ENCODE data around the gene SNN.

The SNN gene

DNA sequence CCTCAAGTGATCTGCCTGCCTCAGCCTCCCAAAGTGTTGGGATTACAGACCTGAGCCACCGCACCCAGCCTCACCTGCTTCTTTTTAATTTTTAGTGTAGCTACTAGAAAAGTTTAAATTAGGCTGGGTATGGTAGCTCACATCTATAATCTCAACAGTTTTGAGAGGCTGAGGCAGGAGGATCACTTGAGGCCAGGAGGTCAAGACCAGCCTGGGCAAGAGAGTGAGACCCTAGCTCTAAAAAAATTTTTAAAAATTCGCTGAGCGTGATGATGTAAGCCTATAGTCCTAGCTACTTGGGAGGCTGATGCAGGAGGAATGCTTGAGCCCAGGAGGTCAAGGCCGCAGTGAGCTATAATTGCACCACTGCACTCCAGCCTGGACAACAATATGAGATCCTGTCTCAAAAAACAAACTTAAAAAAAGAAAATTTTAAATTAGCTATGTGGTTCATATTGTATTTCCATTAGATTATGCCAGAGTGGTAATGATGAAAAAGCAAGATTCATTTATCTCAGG, 39.5 kb downstream of the SNN start:
- H3K18ac ChIP-seq (ENCODE audit: low read length) = no peak overlapping the region
- no CpG with 5 or more reads among the region's 4 CpGs for WGBS (ENCODE audit: extremely low coverage, insufficient coverage, insufficient read length)
- H3K27me3 ChIP-seq (ENCODE audit: insufficient read depth, low read length) = no peaks in the 10 kb centered on the region

DNA sequence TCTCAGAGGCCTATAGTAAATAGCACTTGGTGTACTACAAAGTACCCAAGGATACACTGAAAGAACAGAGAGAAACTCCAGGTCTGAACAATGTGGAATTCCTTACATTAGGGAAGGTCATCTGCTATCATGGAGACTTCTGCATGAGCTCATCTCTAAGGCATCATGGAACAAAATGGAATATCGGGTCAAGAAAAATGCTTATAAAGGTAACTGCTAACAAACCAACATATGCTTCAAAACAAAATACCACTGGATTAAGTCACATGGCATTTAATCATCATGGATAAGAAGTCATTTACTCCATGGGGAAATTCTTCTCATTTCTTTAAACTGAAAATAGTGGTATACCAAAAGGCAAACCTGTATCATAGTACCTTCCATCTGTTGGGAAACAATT, 40.2 kb downstream of the SNN start:
- no peak overlapping the region for H3K14ac ChIP-seq (ENCODE audit: low read length)
- H2BK120ac ChIP-seq (ENCODE audit: insufficient read depth, low read length, poor library complexity) = no peak overlapping the region
- H3K27ac ChIP-seq (ENCODE audit: low read depth, low read length) = no peak overlapping the region
- no peak overlapping the region for H2BK5ac ChIP-seq (ENCODE audit: low read depth, low read length, poor library complexity)
- no peaks in the 10 kb centered on the region for H3K79me1 ChIP-seq (ENCODE audit: low read length)
- no peak overlapping the region for H3K4ac ChIP-seq (ENCODE audit: low read depth, low read length)
- H3K18ac ChIP-seq (ENCODE audit: low read length) = no peak overlapping the region
- no peak overlapping the region for H2BK12ac ChIP-seq (ENCODE audit: low read length)
- H4K12ac ChIP-seq (ENCODE audit: low read depth, low read length) = no peak overlapping the region
- H3K9me3 ChIP-seq (ENCODE audit: insufficient read depth, low read depth, low read length) = no peaks in the 10 kb centered on the region
- no peaks in the 10 kb centered on the region for H3K4me1 ChIP-seq (ENCODE audit: control insufficient read depth in 1 of 2, insufficient read depth in 2 of 2, low read length in 2 of 2)
- H3K36me3 ChIP-seq (ENCODE audit: control insufficient read depth in 1 of 2, insufficient read depth in 2 of 2, low read length in 2 of 2) = peaks cover 7 to 14% of the 10 kb centered on the region in 2 experiments
- H3K9ac ChIP-seq (ENCODE audit: low read length) = no peak overlapping the region
- no peak overlapping the region for H2AFZ ChIP-seq (ENCODE audit: insufficient read depth, low read length, poor library complexity)
- H4K8ac ChIP-seq (ENCODE audit: low read depth, low read length) = no peak overlapping the region
- no peak overlapping the region for H3K4me3 ChIP-seq (ENCODE audit: low read depth, low read length)
- WGBS (ENCODE audit: extremely low coverage, insufficient coverage, insufficient read length) = no CpG with 5 or more reads among the region's 1 CpG
- peak in 1 of 2 donors; percentile 82 for DNase-seq
- H3K4me2 ChIP-seq (ENCODE audit: low read length) = no peak overlapping the region
- H2AK5ac ChIP-seq (ENCODE audit: low read length) = no peak overlapping the region
- H3K27me3 ChIP-seq (ENCODE audit: insufficient read depth, low read length) = no peaks in the 10 kb centered on the region
- no peak overlapping the region for H3K23ac ChIP-seq (ENCODE audit: low read length)
- H3K79me2 ChIP-seq (ENCODE audit: control insufficient read depth, insufficient read depth, low read length, poor library complexity) = no peaks in the 10 kb centered on the region
- H4K91ac ChIP-seq (ENCODE audit: low read depth, low read length) = no peak overlapping the region

More for the DNA sequence above, 39.5 kb downstream of the SNN start:
- Histone ChIP-seq H4K91ac (ENCODE audit: low read depth, low read length) (no peak overlapping the region), H2BK5ac (ENCODE audit: low read depth, low read length, poor library complexity) (no peak overlapping the region), H2AK5ac (ENCODE audit: low read length) (no peak overlapping the region), H3K36me3 (ENCODE audit: control insufficient read depth in 1 of 2, insufficient read depth in 2 of 2, low read length in 2 of 2) (peaks cover 5 to 14% of the 10 kb centered on the region in 2 experiments), H3K79me2 (ENCODE audit: control insufficient read depth, insufficient read depth, low read length, poor library complexity) (no peaks in the 10 kb centered on the region), H3K23ac (ENCODE audit: low read length) (no peak overlapping the region), H3K27ac (ENCODE audit: low read depth, low read length) (no peak overlapping the region), H3K4ac (ENCODE audit: low read depth, low read length) (no peak overlapping the region), H2BK12ac (ENCODE audit: low read length) (no peak overlapping the region), H3K9me3 (ENCODE audit: insufficient read depth, low read depth, low read length) (no peaks in the 10 kb centered on the region), H4K12ac (ENCODE audit: low read depth, low read length) (no peak overlapping the region), H2BK120ac (ENCODE audit: insufficient read depth, low read length, poor library complexity) (no peak overlapping the region), H3K4me3 (ENCODE audit: low read depth, low read length) (no peak overlapping the region), H2AFZ (ENCODE audit: insufficient read depth, low read length, poor library complexity) (no peak overlapping the region), H3K4me1 (ENCODE audit: control insufficient read depth in 1 of 2, insufficient read depth in 2 of 2, low read length in 2 of 2) (no peaks in the 10 kb centered on the region), H3K79me1 (ENCODE audit: low read length) (no peaks in the 10 kb centered on the region), H3K4me2 (ENCODE audit: low read length) (no peak overlapping the region), H4K8ac (ENCODE audit: low read depth, low read length) (no peak overlapping the region), H3K14ac (ENCODE audit: low read length) (no peak overlapping the region), H3K9ac (ENCODE audit: low read length) (no peak overlapping the region)
- DNase-seq = peak in 1 of 2 donors; percentile 7

DNA sequence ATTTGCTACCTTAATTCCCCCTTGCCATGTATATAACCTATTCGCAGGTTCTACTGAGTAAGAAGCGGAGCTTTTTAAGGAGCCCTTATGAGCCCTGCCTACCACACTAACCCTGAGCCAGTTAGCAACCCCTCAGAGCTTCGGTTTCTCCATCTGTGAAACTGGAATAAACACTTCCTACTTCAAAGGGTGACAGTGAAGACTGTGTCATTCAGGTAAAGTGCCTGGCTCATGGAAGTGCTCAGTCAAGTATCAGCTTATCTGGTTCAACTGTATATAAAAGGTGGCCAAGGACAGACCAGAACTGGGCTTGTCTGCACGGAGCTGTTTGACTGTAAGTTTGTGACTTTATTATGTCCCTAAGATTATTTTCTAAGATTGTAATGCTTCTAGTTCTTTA, 43.4 kb downstream of the SNN start:
- H3K36me3 ChIP-seq (ENCODE audit: control insufficient read depth in 1 of 2, insufficient read depth in 2 of 2, low read length in 2 of 2) = peaks cover 9 to 14% of the 10 kb centered on the region in 2 experiments
- no peak overlapping the region for H3K14ac ChIP-seq (ENCODE audit: low read length)
- H2AK5ac ChIP-seq (ENCODE audit: low read length) = no peak overlapping the region
- H3K9me3 ChIP-seq (ENCODE audit: insufficient read depth, low read depth, low read length) = no peaks in the 10 kb centered on the region
- DNase-seq = no peak
- H3K4ac ChIP-seq (ENCODE audit: low read depth, low read length) = no peak overlapping the region
- no peaks in the 10 kb centered on the region for H3K4me1 ChIP-seq (ENCODE audit: control insufficient read depth in 1 of 2, insufficient read depth in 2 of 2, low read length in 2 of 2)
- no peaks in the 10 kb centered on the region for H3K79me2 ChIP-seq (ENCODE audit: control insufficient read depth, insufficient read depth, low read length, poor library complexity)
- no peak overlapping the region for H2BK12ac ChIP-seq (ENCODE audit: low read length)
- H3K18ac ChIP-seq (ENCODE audit: low read length) = no peak overlapping the region
- H3K4me3 ChIP-seq (ENCODE audit: low read depth, low read length) = no peak overlapping the region
- H3K79me1 ChIP-seq (ENCODE audit: low read length) = no peaks in the 10 kb centered on the region
- no peak overlapping the region for H4K91ac ChIP-seq (ENCODE audit: low read depth, low read length)
- H4K12ac ChIP-seq (ENCODE audit: low read depth, low read length) = no peak overlapping the region
- H3K23ac ChIP-seq (ENCODE audit: low read length) = no peak overlapping the region
- no peak overlapping the region for H3K4me2 ChIP-seq (ENCODE audit: low read length)
- no peak overlapping the region for H4K8ac ChIP-seq (ENCODE audit: low read depth, low read length)
- H2BK5ac ChIP-seq (ENCODE audit: low read depth, low read length, poor library complexity) = no peak overlapping the region
- H2BK120ac ChIP-seq (ENCODE audit: insufficient read depth, low read length, poor library complexity) = no peak overlapping the region
- no peaks in the 10 kb centered on the region for H3K27me3 ChIP-seq (ENCODE audit: insufficient read depth, low read length)
- WGBS (ENCODE audit: extremely low coverage, insufficient coverage, insufficient read length) = no CpG with 5 or more reads among the region's 4 CpGs
- no peak overlapping the region for H3K9ac ChIP-seq (ENCODE audit: low read length)
- H2AFZ ChIP-seq (ENCODE audit: insufficient read depth, low read length, poor library complexity) = no peak overlapping the region
- no peak overlapping the region for H3K27ac ChIP-seq (ENCODE audit: low read depth, low read length)

DNA sequence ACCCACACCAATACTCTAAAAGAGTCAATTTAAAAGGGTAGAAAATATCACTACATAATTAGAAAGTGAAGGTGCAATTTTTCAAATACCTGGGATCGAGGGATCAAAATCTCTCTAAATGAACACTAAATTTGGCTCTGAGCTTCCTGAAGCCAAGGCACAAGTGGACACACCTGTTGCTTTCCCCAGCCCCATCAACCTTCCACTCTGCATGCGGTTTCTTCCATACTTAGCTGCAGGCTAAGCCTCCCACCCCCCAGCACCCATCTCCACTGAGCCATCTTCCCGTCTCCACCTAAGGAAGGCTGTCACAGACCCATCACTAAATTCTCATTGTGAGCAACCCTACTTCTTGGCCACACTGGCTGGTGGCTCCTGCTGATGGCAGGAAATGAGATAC, 43.9 kb downstream of the SNN start:
- Histone ChIP-seq H4K91ac (ENCODE audit: low read depth, low read length) (no peak overlapping the region), H3K4me3 (ENCODE audit: low read depth, low read length) (no peak overlapping the region), H3K27me3 (ENCODE audit: insufficient read depth, low read length) (no peaks in the 10 kb centered on the region), H3K79me1 (ENCODE audit: low read length) (no peaks in the 10 kb centered on the region), H3K14ac (ENCODE audit: low read length) (no peak overlapping the region), H3K9ac (ENCODE audit: low read length) (no peak overlapping the region), H3K27ac (ENCODE audit: low read depth, low read length) (no peak overlapping the region), H3K79me2 (ENCODE audit: control insufficient read depth, insufficient read depth, low read length, poor library complexity) (no peaks in the 10 kb centered on the region), H2AK5ac (ENCODE audit: low read length) (no peak overlapping the region), H3K4me1 (ENCODE audit: control insufficient read depth in 1 of 2, insufficient read depth in 2 of 2, low read length in 2 of 2) (no peaks in the 10 kb centered on the region), H2BK5ac (ENCODE audit: low read depth, low read length, poor library complexity) (no peak overlapping the region), H2AFZ (ENCODE audit: insufficient read depth, low read length, poor library complexity) (no peak overlapping the region), H3K18ac (ENCODE audit: low read length) (no peak overlapping the region), H4K12ac (ENCODE audit: low read depth, low read length) (no peak overlapping the region), H2BK12ac (ENCODE audit: low read length) (no peak overlapping the region), H3K4ac (ENCODE audit: low read depth, low read length) (no peak overlapping the region), H2BK120ac (ENCODE audit: insufficient read depth, low read length, poor library complexity) (no peak overlapping the region), H4K8ac (ENCODE audit: low read depth, low read length) (no peak overlapping the region), H3K23ac (ENCODE audit: low read length) (no peak overlapping the region), H3K4me2 (ENCODE audit: low read length) (no peak overlapping the region), H3K9me3 (ENCODE audit: insufficient read depth, low read depth, low read length) (no peaks in the 10 kb centered on the region), H3K36me3 (ENCODE audit: control insufficient read depth in 1 of 2, insufficient read depth in 2 of 2, low read length in 2 of 2) (peaks cover 9 to 14% of the 10 kb centered on the region in 2 experiments)
- WGBS (ENCODE audit: extremely low coverage, insufficient coverage, insufficient read length) = no CpG with 5 or more reads among the region's 3 CpGs
- no peak for DNase-seq

Measured in trophoblast cell (in vitro differentiated cells and primary cell).